Stimulated activated naive B cell treated with anti-CD40 and anti-IgM and Interleukin-4, amounts not matched to agents 10 μg/mL and 1 μg/mL and 100 μg/mL, for 72 hours (primary cell): ENCODE measurements around the gene AMN1.
A peak's percentile ranks its signal among the peaks of the same experiment; 100 is the strongest.
"Not testable (repeated sequence)": the region's sequence is repeated elsewhere in the genome, so short reads cannot be mapped to it uniquely, and the experiment has no call there.

Source experiments
- ATAC-seq, 2 donors: fragments of 150-1000 bp; cut with Tn5 transposase; replicated peaks; 2 replicates each; pipeline ENCODE4 v1.10.0; 2021; ENCODE audit warnings: moderate library complexity in 1 of 2
- DNase-seq: peaks from one replicate; pipeline ENCODE4 v3.0.0; 2021
- H3K27ac Mint-ChIP-seq: one replicate; pipeline ENCODE4 v1.8.0; 2022; ENCODE audit warnings: mild to moderate bottlenecking, mixed read lengths
- H3K27me3 Mint-ChIP-seq, 2 donors: one replicate each; pipeline ENCODE4 v1.8.0; 2022; ENCODE audit warnings: mixed read lengths in 2 of 2
- H3K36me3 Mint-ChIP-seq, 2 donors: one replicate each; pipeline ENCODE4 v1.8.0; 2022; ENCODE audit warnings: mixed read lengths in 2 of 2, mild to moderate bottlenecking in 1 of 2
- H3K4me1 Mint-ChIP-seq, 2 donors: one replicate each; pipeline ENCODE4 v1.8.0; 2022; ENCODE audit warnings: mixed read lengths in 2 of 2, mild to moderate bottlenecking in 1 of 2
- H3K4me3 Mint-ChIP-seq, 2 donors: one replicate each; pipeline ENCODE4 v1.8.0; 2022; ENCODE audit warnings: mild to moderate bottlenecking in 2 of 2, mixed read lengths in 2 of 2, moderate library complexity in 1 of 2
- H3K9me3 Mint-ChIP-seq, 2 donors: one replicate each; pipeline ENCODE4 v1.8.0; 2022; ENCODE audit warnings: mixed read lengths in 2 of 2, mild to moderate bottlenecking in 1 of 2

Gene AMN1

DNA sequence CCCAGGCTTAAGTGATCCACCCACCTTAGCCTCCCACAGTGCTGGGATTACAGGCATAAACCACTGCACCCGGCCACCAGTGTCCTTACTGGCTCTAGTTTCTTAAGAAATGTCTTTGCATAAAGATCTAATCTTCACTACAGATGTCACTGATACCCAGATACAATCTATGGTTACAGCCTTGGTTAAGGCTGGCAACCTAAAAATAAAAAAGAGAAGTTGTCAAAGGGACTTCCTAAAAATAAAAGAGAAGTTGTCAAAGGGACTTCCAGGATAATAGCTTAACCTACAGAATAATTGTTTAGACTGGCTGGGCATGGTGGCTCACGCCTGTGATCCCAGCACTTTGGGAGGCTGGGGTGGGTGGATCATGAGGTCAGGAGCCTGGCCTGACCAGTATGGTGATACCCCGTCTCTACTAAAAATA, 41.7 kb downstream of the AMN1 start:
- peak; percentile 69 for DNase-seq
- H3K36me3 Mint-ChIP-seq, result peaks cover 27 to 52% of the 10 kb centered on the region in 2 donors
- peaks cover 12 to 22% of the 10 kb centered on the region in 2 donors for H3K4me1 Mint-ChIP-seq
- peak overlapping the region; percentile 88 to 90 for H3K4me3 Mint-ChIP-seq
- H3K27me3 Mint-ChIP-seq, result no peaks in the 10 kb centered on the region
- peak; percentile 97 for ATAC-seq
- H3K27ac Mint-ChIP-seq, result peak overlapping the region; percentile 99
- peaks cover 3 to 7% of the 10 kb centered on the region in 2 donors for H3K9me3 Mint-ChIP-seq

DNA sequence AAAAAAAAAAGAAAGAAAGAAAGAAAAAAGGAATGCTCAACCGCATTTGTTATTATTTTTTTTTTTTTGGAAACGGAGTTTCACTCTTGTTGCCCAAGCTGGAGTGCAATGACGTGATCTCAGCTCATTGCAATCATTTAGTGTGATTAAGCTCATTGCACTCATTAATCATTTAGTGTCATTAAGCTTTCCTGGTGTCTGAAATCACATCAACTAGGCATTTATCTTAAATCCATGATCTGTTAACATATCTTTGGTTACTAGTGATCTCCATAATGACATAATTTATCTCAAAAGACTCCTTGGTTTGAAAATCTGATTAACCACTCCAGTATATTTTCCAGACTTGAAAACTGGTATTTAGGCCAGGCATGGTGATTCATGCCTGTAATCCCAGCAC, 43.0 kb downstream of the AMN1 start:
- Mint-ChIP-seq H3K4me3 (no peak overlapping the region), H3K9me3 (peaks cover 4 to 7% of the 10 kb centered on the region in 2 donors), H3K4me1 (peaks cover 12 to 24% of the 10 kb centered on the region in 2 donors), H3K27ac (peak overlapping the region; percentile 73), H3K36me3 (peaks cover 27 to 49% of the 10 kb centered on the region in 2 donors), H3K27me3 (no peaks in the 10 kb centered on the region)
- DNase-seq, result no peak
- ATAC-seq, result no peak

DNA sequence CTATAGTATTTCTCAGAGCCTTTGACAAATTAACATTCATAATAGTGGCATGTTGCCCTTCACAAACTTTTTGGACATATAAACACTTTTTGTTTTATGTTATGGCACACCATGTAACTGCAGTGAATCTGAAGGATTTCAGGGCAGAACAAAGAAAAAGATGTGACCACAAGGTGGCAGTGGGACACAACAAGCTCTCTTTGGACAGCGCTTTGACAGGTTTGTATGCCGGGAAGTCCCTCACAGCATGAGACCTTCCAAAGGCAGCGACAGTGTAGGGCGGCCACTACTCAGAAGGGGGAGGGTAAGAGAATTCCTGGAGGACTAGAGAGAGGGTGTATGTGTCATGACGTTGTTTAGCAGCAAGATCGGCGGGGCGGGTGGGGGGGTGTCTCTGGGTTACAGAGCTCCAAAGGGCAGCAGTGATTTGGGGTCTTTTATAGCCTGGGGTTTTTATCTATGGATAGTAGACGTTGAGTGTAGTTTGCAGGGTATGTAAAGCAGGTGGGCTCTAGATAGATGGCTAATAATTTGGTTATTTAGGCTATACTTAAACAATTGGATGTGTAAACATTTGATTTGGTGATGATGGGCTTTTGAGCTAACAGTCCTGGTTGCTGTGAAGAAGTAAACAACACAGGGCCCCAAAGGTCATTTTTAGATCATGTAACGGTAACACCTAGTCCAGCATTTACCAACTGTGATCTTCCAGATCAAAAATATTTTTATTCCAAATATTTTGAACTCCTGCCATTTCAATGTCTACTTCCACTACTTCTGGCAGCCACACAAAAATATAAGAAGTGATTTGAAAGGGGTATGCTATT, 46.5 kb downstream of the AMN1 start:
- Mint-ChIP-seq H3K36me3 (peaks cover 24 to 35% of the 10 kb centered on the region in 2 donors), H3K27me3 (no peaks in the 10 kb centered on the region), H3K9me3 (peaks cover 4 to 7% of the 10 kb centered on the region in 2 donors), H3K4me1 (peaks cover 9 to 22% of the 10 kb centered on the region in 2 donors), H3K27ac (peak overlapping the region; percentile 87), H3K4me3 (peak overlapping the region; percentile 8 to 54)
- DNase-seq (peak; percentile 74), ATAC-seq (peak; percentile 69 to 79)

DNA sequence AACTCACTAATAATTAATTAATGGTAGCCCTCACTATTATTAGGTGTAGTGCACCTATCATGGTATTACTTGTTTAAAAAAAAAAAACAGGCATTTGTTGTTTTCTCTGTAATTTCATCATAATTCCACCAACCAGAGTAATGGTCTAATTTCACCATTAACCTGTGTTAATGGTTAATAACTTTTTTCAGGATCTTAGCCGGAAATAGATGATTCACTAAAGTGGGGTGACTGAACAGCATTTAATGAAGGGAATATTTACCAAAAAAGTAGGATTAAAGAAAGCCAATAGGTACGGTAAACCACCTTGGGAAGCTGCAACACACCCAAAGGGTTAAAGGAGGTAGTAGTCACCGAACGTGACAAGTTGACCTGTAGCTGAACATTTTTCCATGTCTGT, 56.3 kb downstream of the AMN1 start:
- ATAC-seq (no peak), DNase-seq (no peak)
- Mint-ChIP-seq H3K4me1 (peaks cover 0 to 5% of the 10 kb centered on the region in 2 donors), H3K9me3 (peaks cover 3% of the 10 kb centered on the region in 2 donors), H3K36me3 (peaks cover 18 to 37% of the 10 kb centered on the region in 2 donors), H3K27me3 (no peaks in the 10 kb centered on the region), H3K27ac (no peak overlapping the region), H3K4me3 (no peak overlapping the region)

DNA sequence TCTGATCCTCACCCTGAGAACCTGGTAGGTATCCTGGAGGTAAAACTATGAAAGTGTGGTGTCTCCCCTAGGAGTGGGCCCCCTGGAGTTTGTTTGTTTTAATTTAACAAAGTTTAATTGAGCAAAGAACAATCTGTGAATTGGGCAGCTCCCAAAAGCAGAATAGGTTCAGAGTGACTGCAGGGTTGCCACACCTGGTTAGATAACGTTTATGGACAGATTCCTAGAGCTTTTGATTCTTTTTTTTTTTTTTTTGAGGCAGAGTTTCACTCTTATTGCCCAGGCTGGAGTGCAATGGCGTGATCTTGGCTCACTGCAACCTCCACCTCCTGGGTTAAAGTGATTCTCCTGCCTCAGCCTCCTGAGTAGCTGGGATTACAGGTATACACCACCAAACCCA, 59.2 kb downstream of the AMN1 start:
- H3K9me3 Mint-ChIP-seq, H3K27me3 Mint-ChIP-seq, H3K27ac Mint-ChIP-seq, ATAC-seq, DNase-seq, H3K4me1 Mint-ChIP-seq, H3K4me3 Mint-ChIP-seq: not testable (repeated sequence)
- H3K36me3 Mint-ChIP-seq, result peaks cover 18 to 32% of the 10 kb centered on the region in 2 donors

DNA sequence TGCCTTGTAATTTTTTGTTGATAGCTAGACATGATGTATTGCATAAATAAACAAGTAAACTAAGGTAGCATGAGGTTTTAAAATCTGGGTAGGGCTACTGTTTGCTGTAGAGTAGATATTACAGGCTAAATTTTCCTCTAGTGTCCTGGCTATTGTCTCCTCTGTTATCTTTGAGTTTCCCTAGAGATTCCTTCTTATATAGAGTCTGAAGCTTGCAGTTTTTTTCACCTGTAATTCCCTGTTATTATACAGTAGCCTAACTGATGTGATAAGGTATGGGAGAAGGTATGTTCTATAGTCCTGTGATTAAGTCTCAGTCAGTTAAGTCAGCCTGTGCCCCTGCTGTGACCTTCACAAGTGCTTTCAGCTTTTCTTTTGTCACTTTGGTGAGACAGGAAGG, 59.8 kb downstream of the AMN1 start:
- Mint-ChIP-seq H3K9me3 (peaks cover 3 to 5% of the 10 kb centered on the region in 2 donors), H3K36me3 (peaks cover 14 to 26% of the 10 kb centered on the region in 2 donors), H3K4me1 (peaks cover 0 to under 1% of the 10 kb centered on the region in 2 donors), H3K27me3 (no peaks in the 10 kb centered on the region), H3K27ac (no peak overlapping the region), H3K4me3 (no peak overlapping the region)
- DNase-seq (no peak), ATAC-seq (no peak)

DNA sequence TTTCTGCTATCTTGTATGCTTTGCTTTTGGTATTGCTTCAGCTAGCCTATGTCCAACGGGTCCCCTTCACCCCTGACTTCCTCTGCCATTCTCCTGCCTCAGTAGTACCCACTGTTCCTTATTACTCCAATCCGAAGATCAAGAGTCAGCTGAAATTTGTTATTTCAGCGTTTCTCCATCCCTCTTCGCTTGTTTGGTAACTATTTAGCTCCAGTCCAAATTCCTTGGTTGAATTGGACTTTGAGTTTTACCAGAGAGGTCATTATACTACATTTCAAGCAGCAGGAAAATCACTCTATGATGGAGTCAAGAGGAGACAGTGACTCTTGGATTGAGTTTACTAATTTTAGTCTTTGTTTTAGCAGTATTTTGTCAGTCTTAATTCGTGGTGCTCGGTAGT, 64.8 kb downstream of the AMN1 start:
- Mint-ChIP-seq H3K4me3 (no peak overlapping the region), H3K36me3 (peaks cover 3 to 8% of the 10 kb centered on the region in 2 donors), H3K4me1 (peaks cover 10 to 12% of the 10 kb centered on the region in 2 donors), H3K27ac (no peak overlapping the region), H3K9me3 (peaks cover 3 to 5% of the 10 kb centered on the region in 2 donors), H3K27me3 (no peaks in the 10 kb centered on the region)
- DNase-seq (no peak), ATAC-seq (no peak)

DNA sequence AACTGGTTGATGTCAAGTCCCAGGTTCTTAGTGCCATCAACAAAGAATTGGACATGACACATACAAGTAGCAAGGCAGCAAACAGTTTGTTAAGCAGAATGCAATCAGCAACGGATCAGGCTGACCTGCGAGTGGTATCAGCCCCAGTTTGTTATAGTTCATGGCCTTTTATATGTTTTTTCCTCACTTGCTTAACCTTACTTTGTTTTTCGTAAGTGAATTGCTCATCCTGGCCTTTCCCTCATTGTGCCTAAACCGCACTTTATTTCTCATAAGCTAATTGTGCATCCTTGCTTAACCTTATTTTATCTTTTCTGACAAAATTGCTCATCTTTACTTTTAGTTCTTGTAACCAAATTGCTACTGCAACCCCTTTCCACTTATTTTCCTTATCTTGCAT, 65.2 kb downstream of the AMN1 start:
- no peaks in the 10 kb centered on the region for H3K27me3 Mint-ChIP-seq

DNA sequence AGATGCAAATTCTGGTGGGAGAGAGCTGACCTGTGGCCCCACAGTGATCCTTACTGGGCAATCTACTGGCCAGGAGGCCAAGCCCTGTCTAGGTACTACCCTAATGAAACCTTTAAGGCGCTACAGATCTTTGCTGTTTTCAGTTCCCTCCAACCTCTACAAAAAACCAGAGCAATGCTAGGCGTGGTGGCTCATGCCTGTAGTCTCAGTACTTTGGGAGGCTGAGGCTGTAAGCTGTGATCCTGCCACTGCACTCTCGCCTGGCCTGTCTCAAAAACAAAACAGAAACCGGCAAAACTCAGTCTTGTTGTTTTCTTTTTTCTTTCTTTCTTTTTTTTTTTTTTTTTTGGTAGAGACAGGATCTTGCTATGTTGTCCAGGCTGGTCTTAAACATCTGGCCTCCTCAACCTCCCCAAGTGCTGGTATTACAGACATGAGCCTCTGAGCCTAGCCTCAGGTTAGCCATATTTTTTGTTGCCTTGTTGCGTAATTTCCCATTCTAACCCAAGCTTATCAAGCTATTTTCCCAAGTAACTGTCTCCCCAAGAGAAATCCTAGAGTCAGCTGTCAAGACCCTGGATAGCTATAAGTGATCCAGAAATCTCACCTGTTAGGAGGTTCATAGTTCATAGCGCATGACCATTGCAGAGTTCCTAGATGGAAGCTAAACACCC, 66.5 kb downstream of the AMN1 start:
- ATAC-seq, result peak in 1 of 2 donors; percentile 6
- Mint-ChIP-seq H3K4me3 (no peak overlapping the region), H3K4me1 (peaks cover 12 to 18% of the 10 kb centered on the region in 2 donors), H3K27ac (peak overlapping the region; percentile 81), H3K9me3 (peaks cover 0 to 5% of the 10 kb centered on the region in 2 donors), H3K27me3 (no peaks in the 10 kb centered on the region), H3K36me3 (peaks cover 0 to 4% of the 10 kb centered on the region in 2 donors)
- DNase-seq, result no peak

More for the DNA sequence above, 65.2 kb downstream of the AMN1 start:
- no peak overlapping the region for H3K27ac Mint-ChIP-seq
- H3K4me3 Mint-ChIP-seq, result no peak overlapping the region
- peaks cover 10 to 14% of the 10 kb centered on the region in 2 donors for H3K4me1 Mint-ChIP-seq
- peaks cover 0 to 5% of the 10 kb centered on the region in 2 donors for H3K9me3 Mint-ChIP-seq
- no peak for DNase-seq
- ATAC-seq, result no peak
- H3K36me3 Mint-ChIP-seq, result peaks cover 0 to 4% of the 10 kb centered on the region in 2 donors

DNA sequence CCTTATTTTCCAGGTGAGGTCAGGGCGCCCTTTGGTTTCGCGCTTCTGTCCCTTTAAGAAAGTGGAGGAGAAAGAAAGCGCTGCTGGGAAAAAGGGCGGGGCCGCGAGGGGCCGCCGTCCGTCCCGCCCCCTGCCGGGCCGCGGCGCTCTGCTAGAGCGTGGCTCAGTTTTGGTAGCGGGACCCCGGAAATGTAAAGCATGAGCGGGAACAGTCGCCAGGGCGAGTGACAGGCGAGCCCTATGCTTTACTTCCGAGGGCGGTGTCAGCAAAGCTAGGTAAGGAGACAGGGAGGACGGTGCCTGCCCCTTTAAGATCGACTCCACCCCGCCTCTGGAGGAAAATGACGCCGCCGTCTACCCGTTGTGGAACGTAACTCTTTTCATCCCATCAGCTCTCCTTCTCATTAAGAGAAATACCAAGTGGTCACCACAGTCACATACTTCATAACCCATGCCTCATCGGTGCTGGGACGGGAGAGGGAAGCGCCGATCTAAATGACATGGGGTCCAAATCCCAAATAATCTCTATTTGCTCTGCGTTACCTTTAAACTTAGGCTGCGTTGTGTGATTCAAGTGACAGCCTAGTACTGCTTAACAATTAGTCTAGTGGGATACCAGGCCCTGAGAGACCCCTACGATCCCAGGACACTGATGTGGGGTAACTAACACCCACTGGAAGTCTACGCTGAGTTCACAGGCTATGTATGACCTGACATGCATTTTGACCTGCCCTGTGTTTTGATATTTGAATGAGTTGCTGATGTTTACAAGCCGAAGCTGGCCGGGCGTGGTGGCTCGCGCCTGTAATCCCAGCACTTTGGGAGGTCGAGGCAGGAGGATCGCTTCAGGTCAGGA, 69.5 kb downstream of the AMN1 start, which contains the start of gene ETFBKMT:
Gene ETFBKMT, plus strand, starts transcription at position 602 of the 856 bp plus-strand sequence. CDS start 2,266 bp downstream, outside the sequence.
- Mint-ChIP-seq H3K4me3 (peak within 1 kb of the TSS; percentile 88 to 91), H3K36me3 (peaks cover 0 to 4% of the 10 kb centered on the region in 2 donors), H3K27ac (peak within 1 kb of the TSS; percentile 89), H3K27me3 (no peaks in the 10 kb centered on the region), H3K4me1 (peaks cover 12 to 18% of the 10 kb centered on the region in 2 donors), H3K9me3 (peaks cover 0 to 1% of the 10 kb centered on the region in 2 donors)
- ATAC-seq, result peak; percentile 99
- peak; percentile 95 for DNase-seq

DNA sequence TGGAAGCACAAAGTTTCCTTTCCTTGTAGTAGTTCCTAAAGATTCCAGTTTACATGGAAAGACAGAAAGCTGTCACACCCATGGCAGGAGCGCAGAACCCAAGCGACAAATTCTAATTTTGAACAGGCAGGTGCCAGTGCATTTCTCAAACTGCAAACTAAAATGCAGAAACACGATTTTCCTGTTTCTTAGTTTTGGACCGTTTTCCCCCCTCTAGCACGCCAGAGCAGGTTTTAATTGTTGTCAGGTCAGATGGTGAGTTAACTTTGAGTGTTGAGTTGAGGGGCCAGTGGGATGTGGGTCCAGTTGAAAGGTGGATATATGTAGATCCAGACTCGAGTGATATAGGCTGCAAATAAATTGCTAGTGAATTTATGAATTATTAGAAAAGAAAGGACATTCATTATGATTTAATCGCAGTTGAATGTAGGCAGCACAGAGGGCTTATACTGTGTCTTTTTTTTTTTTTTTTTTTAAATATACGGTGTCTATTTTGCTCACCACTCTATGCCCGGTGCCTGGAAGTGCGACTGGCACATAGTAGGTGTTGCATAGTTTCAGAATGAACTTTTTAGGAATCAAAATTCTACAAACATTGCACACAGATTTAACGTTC, 70.2 kb downstream of the AMN1 start:
- Mint-ChIP-seq H3K4me1 (peaks cover 10 to 19% of the 10 kb centered on the region in 2 donors), H3K9me3 (peaks cover 0 to 1% of the 10 kb centered on the region in 2 donors), H3K36me3 (peaks cover 0 to 4% of the 10 kb centered on the region in 2 donors), H3K27ac (peak overlapping the region; percentile 89), H3K4me3 (peak overlapping the region; percentile 88 to 91), H3K27me3 (no peaks in the 10 kb centered on the region)
- ATAC-seq, result peak; percentile 13 to 21
- DNase-seq, result no peak

DNA sequence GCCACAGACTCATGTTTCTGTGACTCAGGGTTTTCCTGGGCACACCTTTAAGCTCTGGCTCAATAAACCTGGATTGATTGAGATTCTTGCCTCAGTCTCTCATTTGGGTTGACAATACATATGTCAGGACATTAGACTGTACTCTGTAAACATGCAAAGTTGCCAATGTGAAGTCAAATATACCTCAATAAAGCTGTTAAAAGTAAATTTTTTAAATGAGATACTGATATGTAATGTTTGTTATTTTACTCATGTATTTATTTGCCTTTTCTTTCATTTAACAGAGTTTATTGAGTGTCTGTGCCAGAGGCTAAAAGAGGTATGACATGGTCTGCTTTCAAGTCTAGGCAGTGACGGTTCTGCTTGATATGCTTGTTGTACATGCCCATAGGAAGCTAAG, 73.0 kb downstream of the AMN1 start:
- Mint-ChIP-seq H3K27ac (no peak overlapping the region), H3K4me3 (no peak overlapping the region), H3K27me3 (no peaks in the 10 kb centered on the region), H3K4me1 (peaks cover 10 to 22% of the 10 kb centered on the region in 2 donors), H3K9me3 (no peaks in the 10 kb centered on the region), H3K36me3 (no peaks in the 10 kb centered on the region)
- DNase-seq (no peak), ATAC-seq (no peak)

DNA sequence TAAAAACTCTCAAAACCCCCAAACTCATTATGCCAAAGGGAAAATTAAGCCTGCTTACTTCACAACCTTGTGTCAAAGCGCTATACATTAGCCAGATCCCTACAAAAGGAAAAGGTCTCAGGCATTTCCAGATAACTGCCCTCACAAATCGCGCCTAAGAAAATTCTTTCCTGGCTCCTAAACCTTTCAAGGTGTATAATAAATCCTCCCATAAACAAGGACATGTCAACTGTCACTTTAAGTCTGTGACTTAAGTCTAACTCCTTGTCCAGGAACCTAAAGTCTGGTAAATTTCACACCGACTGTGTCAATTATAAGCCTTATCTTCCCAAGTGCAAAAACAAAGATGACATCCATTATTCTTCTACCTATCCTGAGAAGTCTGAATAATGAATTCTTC, 73.6 kb downstream of the AMN1 start:
- Mint-ChIP-seq H3K27me3 (no peaks in the 10 kb centered on the region), H3K4me1 (peaks cover 10 to 22% of the 10 kb centered on the region in 2 donors), H3K36me3 (no peaks in the 10 kb centered on the region), H3K27ac (no peak overlapping the region), H3K9me3 (no peaks in the 10 kb centered on the region), H3K4me3 (no peak overlapping the region)
- no peak for ATAC-seq
- DNase-seq, result no peak
